HepG2 (cell line): ENCODE data around the gene PIAS1.

Experiments
- ATF1 ChIP-seq: IDR thresholded peaks from 2 replicates; pipeline ENCODE4 v1.6.1; 2016; ENCODE audit warnings: mild to moderate bottlenecking, control low read depth
- CCDC6 ChIP-seq: sonication (generic); formaldehyde crosslinking; IDR thresholded peaks from 2 replicates; pipeline ENCODE4 v1.8.1; 2022; ENCODE audit warnings: mild to moderate bottlenecking, missing genetic modification reagents, moderate library complexity
- EZH2 ChIP-seq: conservative IDR thresholded peaks from 2 replicates; pipeline ENCODE4 v1.6.1; 2012; ENCODE audit warnings: mild to moderate bottlenecking, low read depth, low read length, moderate library complexity
- MEF2D ChIP-seq: sonication (generic); formaldehyde crosslinking; IDR thresholded peaks from 2 replicates; pipeline ENCODE4 v1.5.1; 2020; ENCODE audit warnings: mild to moderate bottlenecking, missing genetic modification reagents
- MTF2 ChIP-seq: sonication (generic); formaldehyde crosslinking; IDR thresholded peaks from 2 replicates; pipeline ENCODE4 v1.5.0; 2020; ENCODE audit warnings: missing genetic modification reagents, borderline replicate concordance
- TBX2 ChIP-seq: sonication (generic); formaldehyde crosslinking; IDR thresholded peaks from 2 replicates; pipeline ENCODE4 v1.5.0; 2020; ENCODE audit warnings: missing genetic modification reagents, mild to moderate bottlenecking, borderline replicate concordance
- ZNF589 ChIP-seq: sonication (generic); formaldehyde crosslinking; conservative IDR thresholded peaks from 2 replicates; pipeline ENCODE4 v1.8.0; 2022; ENCODE audit warnings: mild to moderate bottlenecking, moderate library complexity, missing genetic modification reagents
- ZNF839 ChIP-seq: sonication (generic); formaldehyde crosslinking; IDR thresholded peaks from 2 replicates; pipeline ENCODE4 v1.4.0; 2020; ENCODE audit warnings: missing genetic modification reagents, mild to moderate bottlenecking, borderline replicate concordance
- ZSCAN20 ChIP-seq: sonication (generic); formaldehyde crosslinking; IDR thresholded peaks from 2 replicates; pipeline ENCODE4 v1.4.0; 2020; ENCODE audit warnings: missing genetic modification reagents, mild to moderate bottlenecking, borderline replicate concordance
- TF ChIP-seq, protein P1 (sequence below): sonication (generic); formaldehyde crosslinking; IDR thresholded peaks from 2 replicates; pipeline ENCODE4 v1.4.0; 2020; ENCODE audit warnings: missing genetic modification reagents

DNA sequence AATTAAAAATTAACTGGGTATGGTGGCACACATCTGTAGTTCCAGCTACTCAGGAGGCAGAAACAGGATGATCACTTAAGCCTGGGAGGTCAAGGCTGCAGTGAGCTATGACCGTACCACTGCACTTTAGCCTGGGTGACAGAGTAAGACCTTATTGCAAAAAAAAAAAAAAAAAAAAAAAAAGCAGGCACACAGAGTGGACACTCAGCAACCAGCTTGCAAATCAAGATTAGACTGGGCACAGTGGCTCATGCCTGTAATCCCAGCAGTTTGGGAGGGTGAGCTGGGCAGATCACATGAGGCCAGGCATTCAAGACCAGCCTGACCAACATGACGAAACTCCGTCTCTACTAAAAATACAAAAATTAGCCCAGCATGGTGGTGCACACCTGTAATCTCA is 170.0 kb downstream of the PIAS1 start:
- no peak for TF ChIP-seq EZH2
- TF ChIP-seq MEF2D (CRISPR knock-in tag): no peak
- no peak for TF ChIP-seq CCDC6 (CRISPR knock-in tag)
- TF ChIP-seq ZSCAN20 (CRISPR knock-in tag): no peak
- TF ChIP-seq, protein P1, sequence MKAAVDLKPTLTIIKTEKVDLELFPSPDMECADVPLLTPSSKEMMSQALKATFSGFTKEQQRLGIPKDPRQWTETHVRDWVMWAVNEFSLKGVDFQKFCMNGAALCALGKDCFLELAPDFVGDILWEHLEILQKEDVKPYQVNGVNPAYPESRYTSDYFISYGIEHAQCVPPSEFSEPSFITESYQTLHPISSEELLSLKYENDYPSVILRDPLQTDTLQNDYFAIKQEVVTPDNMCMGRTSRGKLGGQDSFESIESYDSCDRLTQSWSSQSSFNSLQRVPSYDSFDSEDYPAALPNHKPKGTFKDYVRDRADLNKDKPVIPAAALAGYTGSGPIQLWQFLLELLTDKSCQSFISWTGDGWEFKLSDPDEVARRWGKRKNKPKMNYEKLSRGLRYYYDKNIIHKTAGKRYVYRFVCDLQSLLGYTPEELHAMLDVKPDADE (CRISPR knock-in tag): no peak
- no peak for TF ChIP-seq ATF1 (CRISPR knock-in tag)
- no peak for TF ChIP-seq MTF2 (CRISPR knock-in tag)
- TF ChIP-seq ZNF839 (CRISPR knock-in tag): no peak
- no peak for TF ChIP-seq ZNF589 (CRISPR knock-in tag)
- TF ChIP-seq TBX2 (CRISPR knock-in tag): no peak
